Natural killer cell (primary cell): ENCODE results near the gene CFAP251. TPM values are rescaled to one million over a fixed set of nuclear protein-coding genes. Genes with fewer than 3 reads are reported as not detected.
A peak's percentile ranks its signal among the peaks of the same experiment; 100 is the strongest.
"Not testable (repeated sequence)": the region's sequence is repeated elsewhere in the genome, so short reads cannot be mapped to it uniquely, and the experiment has no call there.

Experiments used
- ATAC-seq, 3 donors: fragments of 150-1000 bp in 2 of 3; fragments of 200-7000 bp in 1 of 3; cut with Tn5 transposase; 1 replicate in 1 of 3; 2 replicates in 2 of 3; pipeline ENCODE4 v1.10.0; 2021; ENCODE audit warnings: mild to moderate bottlenecking in 2 of 3, moderate library complexity in 2 of 3
- DNase-seq, 2 donors: peaks; one replicate each; pipeline versions ENCODE4 v3.0.0 to v3.0.0-alpha.2; 2013 to 2021; ENCODE audit warnings: mixed read lengths in 1 of 2
- H3K27ac ChIP-seq: one replicate; pipeline ENCODE4 v1.5.1; 2013; ENCODE audit warnings: mild to moderate bottlenecking, low read length
- H3K27me3 ChIP-seq: one replicate; pipeline ENCODE4 v1.6.1; 2013; ENCODE audit warnings: low read length; ENCODE audit not compliant: control insufficient read depth, insufficient read depth
- H3K36me3 ChIP-seq: one replicate; pipeline ENCODE4 v1.6.1; 2013; ENCODE audit warnings: low read length; ENCODE audit not compliant: control insufficient read depth, insufficient read depth
- H3K4me1 ChIP-seq: one replicate; pipeline ENCODE4 v1.6.1; 2013; ENCODE audit warnings: low read length; ENCODE audit not compliant: control insufficient read depth, insufficient read depth
- H3K4me3 ChIP-seq: one replicate; pipeline ENCODE4 v1.5.1; 2013; ENCODE audit warnings: low read length
- H3K9me3 ChIP-seq: one replicate; pipeline ENCODE4 v1.6.1; 2013; ENCODE audit warnings: low read length; ENCODE audit not compliant: control insufficient read depth, insufficient read depth
- H3K27ac Mint-ChIP-seq, 2 donors: one replicate each; pipeline ENCODE4 v1.8.0; 2022; ENCODE audit warnings: mild to moderate bottlenecking in 2 of 2, mixed read lengths in 2 of 2, moderate library complexity in 1 of 2
- H3K27me3 Mint-ChIP-seq, 2 donors: one replicate each; pipeline ENCODE4 v1.8.0; 2022; ENCODE audit warnings: low read depth in 2 of 2, mixed read lengths in 2 of 2
- H3K36me3 Mint-ChIP-seq: one replicate; pipeline ENCODE4 v1.8.0; 2022; ENCODE audit warnings: mixed read lengths
- H3K4me1 Mint-ChIP-seq, 2 donors: one replicate each; pipeline ENCODE4 v1.8.0; 2022; ENCODE audit warnings: mixed read lengths in 2 of 2
- H3K4me3 Mint-ChIP-seq: one replicate; pipeline ENCODE4 v1.8.0; 2022; ENCODE audit warnings: mild to moderate bottlenecking, moderate library complexity, mixed read lengths
- H3K9me3 Mint-ChIP-seq, 2 donors: one replicate each; pipeline ENCODE4 v1.8.0; 2022; ENCODE audit warnings: mixed read lengths in 2 of 2
- WGBS: methylation state at CpG from one replicate; pipeline ENCODE4 v1.1.7; 2013; ENCODE audit warnings: missing lambda C conversion rate; ENCODE audit not compliant: insufficient coverage; 5-methylcytosine and 5-hydroxymethylcytosine counted together
- intact Hi-C: fragments of 100-400 bp; cut with micrococcal nuclease; formaldehyde crosslinking; loops from one replicate; pipeline ENCODE4 v1.14.2; 2022
- total RNA-seq, 4 donors: library from RNA; stranded (reverse); fragments of 120-200 nt in 1 of 4; gene quantifications; one replicate each; pipeline versions ENCODE4 v1.2.3 to v1.2.4, GENCODE V29; 2013 to 2022
- TF ChIP-seq, protein P1 (sequence below): fragments of 200-600 bp; IDR thresholded peaks from one replicate; pipeline ENCODE4 v1.8.0; 2022; ENCODE audit warnings: antibody characterized with exemption

CFAP251 gene
- total RNA-seq, 3 donors from 2014 or later (not counting 1 experiment from before 2014, with no cell fraction given) = 0.59 to 0.80 (median 0.59) TPM

DNA sequence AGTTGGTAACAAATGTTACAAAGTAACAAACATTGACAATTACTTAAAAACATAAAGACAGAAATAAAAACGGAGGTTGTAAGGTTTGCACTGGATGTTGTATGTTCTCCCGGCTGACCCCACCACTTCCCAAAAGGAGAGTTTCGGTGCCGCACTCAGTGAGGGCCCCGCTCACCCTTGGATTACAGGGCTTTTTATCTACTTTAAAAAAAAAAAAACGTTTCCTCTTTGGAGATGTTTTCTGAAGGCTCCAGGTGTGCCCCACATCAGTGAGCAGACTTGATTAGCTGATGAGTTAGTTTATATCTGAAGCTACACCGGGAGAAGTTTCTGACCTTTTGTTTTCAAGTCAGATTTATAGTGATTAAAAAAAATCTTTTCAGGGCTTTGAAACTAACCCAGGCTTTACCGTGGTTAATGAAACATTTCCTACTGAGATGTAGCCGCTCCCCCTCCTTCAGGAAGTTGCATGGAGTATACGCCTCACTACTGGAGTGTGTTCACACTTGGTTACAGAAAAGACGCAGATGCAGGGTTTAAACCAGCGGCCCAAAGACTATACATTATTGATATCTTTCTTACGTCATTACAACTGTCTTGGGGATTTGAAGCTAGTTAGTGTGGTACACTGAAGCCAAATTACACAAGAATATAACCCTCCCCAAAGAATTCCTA lies 65.3 kb downstream of the CFAP251 start:
- TF ChIP-seq, protein P1, sequence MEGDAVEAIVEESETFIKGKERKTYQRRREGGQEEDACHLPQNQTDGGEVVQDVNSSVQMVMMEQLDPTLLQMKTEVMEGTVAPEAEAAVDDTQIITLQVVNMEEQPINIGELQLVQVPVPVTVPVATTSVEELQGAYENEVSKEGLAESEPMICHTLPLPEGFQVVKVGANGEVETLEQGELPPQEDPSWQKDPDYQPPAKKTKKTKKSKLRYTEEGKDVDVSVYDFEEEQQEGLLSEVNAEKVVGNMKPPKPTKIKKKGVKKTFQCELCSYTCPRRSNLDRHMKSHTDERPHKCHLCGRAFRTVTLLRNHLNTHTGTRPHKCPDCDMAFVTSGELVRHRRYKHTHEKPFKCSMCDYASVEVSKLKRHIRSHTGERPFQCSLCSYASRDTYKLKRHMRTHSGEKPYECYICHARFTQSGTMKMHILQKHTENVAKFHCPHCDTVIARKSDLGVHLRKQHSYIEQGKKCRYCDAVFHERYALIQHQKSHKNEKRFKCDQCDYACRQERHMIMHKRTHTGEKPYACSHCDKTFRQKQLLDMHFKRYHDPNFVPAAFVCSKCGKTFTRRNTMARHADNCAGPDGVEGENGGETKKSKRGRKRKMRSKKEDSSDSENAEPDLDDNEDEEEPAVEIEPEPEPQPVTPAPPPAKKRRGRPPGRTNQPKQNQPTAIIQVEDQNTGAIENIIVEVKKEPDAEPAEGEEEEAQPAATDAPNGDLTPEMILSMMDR = no peak
- no peaks in the 10 kb centered on the region for H3K27me3 Mint-ChIP-seq
- no peaks in the 10 kb centered on the region for H3K36me3 ChIP-seq
- H3K27ac Mint-ChIP-seq = no peak overlapping the region
- H3K4me1 ChIP-seq = peaks cover 15% of the 10 kb centered on the region
- H3K9me3 Mint-ChIP-seq = no peaks in the 10 kb centered on the region
- ATAC-seq = peak in 1 of 3 donors; percentile 44
- H3K36me3 Mint-ChIP-seq = no peaks in the 10 kb centered on the region
- H3K4me3 ChIP-seq = no peak overlapping the region
- no peak for DNase-seq
- intact Hi-C loops = no loop called here
- no peaks in the 10 kb centered on the region for H3K27me3 ChIP-seq
- WGBS = 13% methylated on average over 9 of the region's 13 CpGs
- no peak overlapping the region for H3K27ac ChIP-seq
- H3K4me1 Mint-ChIP-seq = no peaks in the 10 kb centered on the region
- no peak overlapping the region for H3K4me3 Mint-ChIP-seq
- no peaks in the 10 kb centered on the region for H3K9me3 ChIP-seq

DNA sequence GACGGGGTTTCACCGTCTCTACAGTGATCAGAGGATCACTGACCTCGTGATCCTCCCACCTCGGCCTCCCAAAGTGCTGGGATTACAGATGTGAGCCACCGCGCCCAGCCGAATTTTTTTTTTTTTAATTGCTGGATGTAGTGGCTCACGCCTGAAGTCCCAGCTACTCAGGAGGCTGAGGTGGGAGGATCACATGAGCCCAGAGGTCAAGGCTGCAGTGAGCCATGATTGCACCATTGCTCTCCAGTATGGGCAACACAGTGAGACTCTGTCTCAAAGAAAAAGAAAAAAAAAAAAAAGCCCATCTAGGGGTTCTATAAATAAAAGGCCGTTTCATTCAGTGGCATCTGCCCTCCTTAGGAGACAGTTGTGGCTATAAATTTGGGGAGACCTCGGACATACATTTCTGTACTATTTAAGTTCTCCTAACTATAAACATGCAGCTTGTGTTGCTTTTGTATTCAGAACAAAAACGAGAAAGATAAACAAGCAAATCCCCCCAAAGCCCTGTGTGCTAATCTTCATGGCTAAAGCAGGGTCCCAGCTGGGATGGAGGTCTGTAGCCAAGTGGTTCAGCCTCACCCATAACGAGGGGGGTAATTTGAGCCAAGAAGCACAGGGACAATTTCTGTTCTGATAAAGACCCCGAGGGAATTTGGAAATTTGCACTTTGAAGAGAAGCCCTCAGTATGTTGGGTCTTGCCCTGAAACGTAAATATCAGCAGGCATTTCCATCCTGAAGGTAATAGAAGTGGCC lies 68.3 kb downstream of the CFAP251 start:
- Mint-ChIP-seq H3K27me3 (no peaks in the 10 kb centered on the region), H3K27ac (no peak overlapping the region), H3K9me3 (no peaks in the 10 kb centered on the region), H3K4me1 (no peaks in the 10 kb centered on the region), H3K4me3 (no peak overlapping the region), H3K36me3 (no peaks in the 10 kb centered on the region)
- no peak overlapping the region for H3K27ac ChIP-seq
- no peaks in the 10 kb centered on the region for H3K27me3 ChIP-seq
- ATAC-seq (no peak), DNase-seq (no peak)
- H3K4me1 ChIP-seq = no peaks in the 10 kb centered on the region
- no peaks in the 10 kb centered on the region for H3K9me3 ChIP-seq
- H3K36me3 ChIP-seq = no peaks in the 10 kb centered on the region
- 89% methylated on average over 13 of the region's 14 CpGs for WGBS
- no peak overlapping the region for H3K4me3 ChIP-seq
- intact Hi-C loops = no loop called here
- TF ChIP-seq, protein P1 = no peak

DNA sequence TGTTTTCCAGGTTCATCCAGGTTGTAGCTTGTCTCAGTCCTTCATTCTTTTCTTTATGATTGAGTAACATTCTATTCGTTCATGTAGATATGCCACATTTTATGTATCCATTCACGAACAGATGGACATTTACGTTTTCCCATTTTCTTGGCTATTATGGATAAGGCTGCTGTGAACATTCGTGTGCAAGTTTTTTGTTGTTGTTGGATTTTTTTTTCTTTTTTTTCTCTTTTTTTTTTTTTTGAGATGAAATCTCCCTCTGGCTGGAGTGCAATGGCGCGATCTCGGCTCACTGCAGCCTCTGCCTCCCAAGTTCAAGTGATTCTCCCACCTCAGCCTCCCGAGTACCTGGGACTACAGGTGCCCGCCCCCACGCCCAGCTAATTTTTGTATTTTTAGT lies 70.1 kb downstream of the CFAP251 start:
- intact Hi-C loops, H3K27ac ChIP-seq, H3K27ac Mint-ChIP-seq, H3K4me3 Mint-ChIP-seq, H3K27me3 Mint-ChIP-seq, H3K36me3 Mint-ChIP-seq, H3K4me1 ChIP-seq, DNase-seq, H3K4me1 Mint-ChIP-seq, H3K4me3 ChIP-seq, H3K9me3 Mint-ChIP-seq, H3K9me3 ChIP-seq, H3K27me3 ChIP-seq, H3K36me3 ChIP-seq, ATAC-seq: not testable (repeated sequence)
- WGBS = 96% methylated on average over 10 of the region's 10 CpGs

DNA sequence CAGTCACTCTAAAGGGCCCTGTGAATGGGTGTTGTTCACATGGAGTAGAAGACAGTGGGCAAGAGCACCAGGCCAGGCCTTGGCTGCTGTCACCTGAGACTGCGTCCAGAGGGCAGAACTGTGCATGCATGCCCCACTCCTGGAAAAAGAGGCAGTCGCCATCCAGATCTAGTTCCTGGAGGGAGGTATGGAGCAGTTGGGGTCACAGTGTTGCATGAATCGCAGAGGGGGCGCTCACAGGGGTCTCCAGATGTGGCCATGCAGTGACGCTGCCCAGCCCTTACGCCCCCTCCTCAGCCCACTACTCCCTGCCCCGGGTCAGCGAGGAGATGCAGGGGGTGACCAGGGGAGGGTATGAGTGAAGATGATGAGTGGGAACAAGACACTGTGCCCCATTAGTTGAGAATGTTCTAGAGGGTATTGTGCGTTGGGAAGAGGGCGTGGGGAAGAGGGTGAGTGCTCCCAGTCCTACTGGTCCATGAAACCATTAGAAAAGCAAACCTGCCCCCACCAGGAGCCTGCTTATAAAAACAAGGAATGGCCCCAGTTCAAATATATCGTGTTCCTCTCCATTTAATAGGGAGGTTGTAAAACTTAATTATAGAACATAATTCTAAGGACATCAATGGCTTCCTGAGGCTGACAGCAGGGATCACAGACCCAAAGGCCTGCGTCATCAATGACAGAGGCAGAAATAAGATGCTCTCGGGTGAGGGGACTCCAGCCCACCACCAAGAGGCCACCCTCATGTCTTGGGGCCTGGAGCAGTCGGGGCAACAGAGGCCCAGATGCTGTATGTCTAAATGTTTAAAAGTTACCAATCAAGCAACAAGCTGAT lies 71.1 kb downstream of the CFAP251 start:
- intact Hi-C loops = no loop called here
- Mint-ChIP-seq H3K4me3 (no peak overlapping the region), H3K27me3 (no peaks in the 10 kb centered on the region), H3K27ac (no peak overlapping the region), H3K4me1 (no peaks in the 10 kb centered on the region), H3K36me3 (no peaks in the 10 kb centered on the region), H3K9me3 (no peaks in the 10 kb centered on the region)
- no peaks in the 10 kb centered on the region for H3K27me3 ChIP-seq
- H3K4me3 ChIP-seq = no peak overlapping the region
- no peak for DNase-seq
- TF ChIP-seq, protein P1 = no peak
- H3K27ac ChIP-seq = no peak overlapping the region
- no peaks in the 10 kb centered on the region for H3K9me3 ChIP-seq
- no peak for ATAC-seq
- H3K36me3 ChIP-seq = no peaks in the 10 kb centered on the region
- WGBS = 96% methylated on average over 9 of the region's 14 CpGs
- peaks cover 4% of the 10 kb centered on the region for H3K4me1 ChIP-seq
